COLO668 (cell line): Measurements from ENCODE around the gene CCDC182.

Experiments used
- DNase-seq: peaks from one replicate; lab custom pipeline; 2025; ENCODE audit not compliant: unreplicated experiment; lab: John Stamatoyannopoulos, UW

CCDC182 gene

GRCh38 chr17:57745242-57745641 lies at the start of gene CCDC182:
Gene CCDC182, minus strand, starts transcription at chr17:57745299. Its CDS starts 27 bp downstream, at chr17:57745272.
- DNase-seq: no peak

GRCh38 chr17:57794841-57795240 lies 49.7 kb upstream of the CCDC182 start:
- no peak for DNase-seq

GRCh38 chr17:57788725-57789124 lies 43.6 kb upstream of the CCDC182 start:
- no peak for DNase-seq

- no peak for DNase-seq
Observed at GRCh38 chr17:57785022-57785421, 39.9 kb upstream of the CCDC182 start.

GRCh38 chr17:57784226-57784895 lies 39.3 kb upstream of the CCDC182 start:
- no peak for DNase-seq

GRCh38 chr17:57783338-57783742 lies 38.2 kb upstream of the CCDC182 start:
- DNase-seq: peak; percentile 61

GRCh38 chr17:57782647-57783337 lies 37.7 kb upstream of the CCDC182 start:
- DNase-seq: no peak

- DNase-seq: no peak
Observed at GRCh38 chr17:57782062-57782490, 37.0 kb upstream of the CCDC182 start.

- DNase-seq: no peak
Observed at GRCh38 chr17:57781386-57782061, 36.4 kb upstream of the CCDC182 start.

GRCh38 chr17:57779706-57780105 lies 34.6 kb upstream of the CCDC182 start:
- DNase-seq: no peak

- no peak for DNase-seq
Observed at GRCh38 chr17:57778306-57778705, 33.2 kb upstream of the CCDC182 start.

- DNase-seq: no peak
Observed at GRCh38 chr17:57776366-57776765, 31.3 kb upstream of the CCDC182 start.

GRCh38 chr17:57774872-57775271 lies 29.8 kb upstream of the CCDC182 start:
- DNase-seq: no peak

- no peak for DNase-seq
Observed at GRCh38 chr17:57773557-57773956, 28.5 kb upstream of the CCDC182 start.

GRCh38 chr17:57772774-57773173 lies 27.7 kb upstream of the CCDC182 start:
- no peak for DNase-seq

- no peak for DNase-seq
Observed at GRCh38 chr17:57767561-57767960, 22.5 kb upstream of the CCDC182 start.

- DNase-seq: no peak
Observed at GRCh38 chr17:57766318-57766943, 21.3 kb upstream of the CCDC182 start.

- DNase-seq: no peak
Observed at GRCh38 chr17:57762452-57763395, 17.6 kb upstream of the CCDC182 start.

GRCh38 chr17:57761887-57762286 lies 16.8 kb upstream of the CCDC182 start:
- no peak for DNase-seq

GRCh38 chr17:57760046-57760445 lies 14.9 kb upstream of the CCDC182 start:
- DNase-seq: no peak
